Osteocyte (in vitro differentiated cells): ENCODE data around the gene LAMA5. TPM values are rescaled to one million over a fixed set of nuclear protein-coding genes. Genes with fewer than 3 reads are reported as not detected.

Experiments used
- DNase-seq: peaks from one replicate; pipeline ENCODE4 v3.0.0; 2021; ENCODE audit warnings: mixed read lengths; ENCODE audit not compliant: unreplicated experiment; ENCODE audit errors: extremely low spot score
- H3K27ac Mint-ChIP-seq: one replicate; pipeline ENCODE4 v1.8.0; 2021; ENCODE audit warnings: mild to moderate bottlenecking, mixed read lengths; ENCODE audit not compliant: unreplicated experiment
- H3K27me3 Mint-ChIP-seq: one replicate; pipeline ENCODE4 v1.8.0; 2021; ENCODE audit warnings: mixed read lengths; ENCODE audit not compliant: unreplicated experiment
- H3K36me3 Mint-ChIP-seq: one replicate; pipeline ENCODE4 v1.8.0; 2021; ENCODE audit warnings: mixed read lengths; ENCODE audit not compliant: unreplicated experiment
- H3K4me1 Mint-ChIP-seq: one replicate; pipeline ENCODE4 v1.8.0; 2021; ENCODE audit warnings: mixed read lengths; ENCODE audit not compliant: unreplicated experiment
- H3K4me3 Mint-ChIP-seq: one replicate; pipeline ENCODE4 v1.8.0; 2021; ENCODE audit warnings: mild to moderate bottlenecking, moderate library complexity, mixed read lengths; ENCODE audit not compliant: unreplicated experiment
- H3K9me3 Mint-ChIP-seq: one replicate; pipeline ENCODE4 v1.8.0; 2021; ENCODE audit warnings: mixed read lengths; ENCODE audit not compliant: unreplicated experiment
- CTCF ChIP-seq: fragments of 200-600 bp; sonication (generic); IDR thresholded peaks from 2 replicates; pipeline ENCODE4 v1.5.0; 2021; ENCODE audit warnings: antibody characterized with exemption, mild to moderate bottlenecking, moderate library complexity
- total RNA-seq: library from RNA; stranded (reverse); gene quantifications from 2 replicates; pipeline ENCODE4 v1.2.1, GENCODE V29; 2021

LAMA5 gene
- total RNA-seq, 1 donor from 2014 or later = 201 TPM

- Mint-ChIP-seq H3K4me1 (no peaks in the 10 kb centered on the region), H3K27ac (no peak overlapping the region), H3K4me3 (no peak overlapping the region), H3K27me3 (no peaks in the 10 kb centered on the region), H3K9me3 (no peaks in the 10 kb centered on the region), H3K36me3 (peaks cover 13% of the 10 kb centered on the region)
- TF ChIP-seq CTCF = no peak
- no peak for DNase-seq
Observed at GRCh38 chr20:62333820-62334595, 33.1 kb downstream of the LAMA5 start.

DNA sequence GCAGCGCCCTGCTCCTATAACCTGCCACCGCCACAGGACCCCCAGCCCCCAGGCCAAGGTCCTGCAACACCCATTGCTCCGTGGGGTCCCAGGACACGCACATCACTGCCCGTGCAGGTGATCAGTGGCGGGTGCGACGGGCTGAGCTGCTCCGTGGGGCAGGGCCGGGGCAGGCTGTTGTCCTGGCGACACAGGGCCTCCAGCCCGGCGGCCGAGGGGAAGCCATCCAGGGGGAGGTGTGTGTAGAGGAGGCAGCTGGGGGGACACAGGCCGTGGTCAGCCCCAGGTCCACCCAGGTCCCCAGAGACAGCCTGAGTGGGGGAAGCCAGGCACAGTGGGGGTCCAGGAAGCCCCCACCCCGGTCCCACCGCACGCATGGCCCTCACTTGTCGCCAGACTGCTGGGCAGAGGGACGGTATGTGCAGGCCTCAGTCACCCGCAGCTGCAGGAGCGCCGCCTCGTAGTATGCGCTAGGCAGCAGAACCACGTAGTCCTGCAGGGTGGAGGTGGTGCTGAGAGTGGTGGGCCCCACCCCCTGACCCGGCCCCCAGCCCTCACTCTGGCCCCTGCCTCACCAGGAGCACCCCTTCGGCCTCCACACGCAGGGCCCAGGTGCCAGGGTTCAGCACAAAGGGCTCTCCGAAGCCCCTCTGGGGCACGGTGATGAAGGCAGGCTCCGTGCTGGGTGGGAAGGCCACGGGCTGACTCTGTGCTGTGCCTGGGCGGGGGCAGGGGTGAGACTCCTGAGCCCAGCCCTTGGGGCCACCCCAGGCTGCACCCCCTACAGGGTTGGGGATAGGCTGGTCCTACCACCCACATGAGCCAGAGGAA lies 33.9 kb downstream of the LAMA5 start:
- H3K4me1 Mint-ChIP-seq = no peaks in the 10 kb centered on the region
- DNase-seq = no peak
- H3K9me3 Mint-ChIP-seq = no peaks in the 10 kb centered on the region
- TF ChIP-seq CTCF = no peak
- no peaks in the 10 kb centered on the region for H3K27me3 Mint-ChIP-seq
- peaks cover 14% of the 10 kb centered on the region for H3K36me3 Mint-ChIP-seq
- no peak overlapping the region for H3K27ac Mint-ChIP-seq
- H3K4me3 Mint-ChIP-seq = no peak overlapping the region

DNA sequence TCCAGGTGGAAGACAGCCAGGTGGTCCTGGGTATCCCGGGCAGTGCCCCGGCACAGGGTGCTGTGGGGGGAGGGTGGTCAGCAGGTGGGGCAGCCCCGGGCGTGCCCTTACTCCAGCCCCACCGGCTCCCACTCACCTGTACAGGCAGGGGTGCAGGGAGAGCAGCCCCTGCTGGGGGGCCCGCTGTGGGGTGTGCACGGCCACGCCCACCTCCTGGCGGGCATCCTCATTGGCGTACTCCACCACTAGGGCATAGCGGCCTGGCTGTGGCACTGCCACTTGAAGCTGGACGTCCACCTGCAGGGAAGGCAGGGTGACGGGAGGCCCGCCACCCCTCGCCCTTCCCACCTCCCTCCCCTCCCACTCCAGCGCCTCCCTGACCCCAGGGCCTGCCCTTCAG lies 34.7 kb downstream of the LAMA5 start:
- Mint-ChIP-seq H3K27me3 (no peaks in the 10 kb centered on the region), H3K4me3 (no peak overlapping the region), H3K27ac (no peak overlapping the region), H3K36me3 (peaks cover 12% of the 10 kb centered on the region), H3K4me1 (no peaks in the 10 kb centered on the region), H3K9me3 (no peaks in the 10 kb centered on the region)
- no peak for TF ChIP-seq CTCF
- no peak for DNase-seq

- Mint-ChIP-seq H3K9me3 (no peaks in the 10 kb centered on the region), H3K27ac (no peak overlapping the region), H3K4me3 (no peak overlapping the region), H3K4me1 (no peaks in the 10 kb centered on the region), H3K36me3 (peaks cover 13% of the 10 kb centered on the region), H3K27me3 (no peaks in the 10 kb centered on the region)
- no peak for TF ChIP-seq CTCF
- no peak for DNase-seq
Observed at GRCh38 chr20:62331347-62331746, 35.8 kb downstream of the LAMA5 start.
